KOPT-K1 (cell line): Measurements from ENCODE around the gene RPS23.

Experiments
- H3K27ac ChIP-seq: fragments of 200-600 bp; sonication (generic); 2 replicates; pipeline ENCODE4 v1.5.1; 2016; ENCODE audit warnings: antibody characterized with exemption, mild to moderate bottlenecking, low read depth, low read length; ENCODE audit not compliant: poor library complexity, severe bottlenecking
- H3K36me3 ChIP-seq: fragments of 200-600 bp; sonication (generic); 2 replicates; pipeline ENCODE4 v1.5.1; 2017; ENCODE audit warnings: antibody characterized with exemption, mild to moderate bottlenecking, low read length, moderate library complexity; ENCODE audit not compliant: insufficient read depth
- H3K9me3 ChIP-seq: fragments of 200-600 bp; sonication (generic); 2 replicates; pipeline ENCODE4 v1.5.1; 2017; ENCODE audit warnings: antibody characterized with exemption, low read length, mild to moderate bottlenecking; ENCODE audit not compliant: insufficient read depth, poor library complexity, severe bottlenecking

Gene RPS23

DNA sequence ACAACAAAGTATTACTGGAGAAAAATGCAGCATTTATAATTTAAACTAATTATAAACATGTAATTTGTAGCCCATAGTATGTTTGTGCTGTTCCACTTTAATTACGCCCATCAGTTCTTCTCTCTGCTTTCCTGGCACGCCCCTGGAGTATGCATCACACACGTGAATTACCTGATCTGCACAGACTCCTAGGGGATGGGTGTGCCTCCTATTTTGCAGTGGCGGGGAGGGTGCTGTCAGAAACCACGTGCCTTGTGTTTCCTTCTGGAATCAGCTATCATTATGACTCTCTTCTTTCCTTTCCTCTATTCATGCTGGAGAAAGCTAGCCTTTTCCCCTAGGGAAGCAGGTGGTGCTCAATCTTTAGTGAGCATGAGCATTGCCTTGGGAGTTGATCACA, 43.3 kb downstream of the RPS23 start:
- no peaks in the 10 kb centered on the region for H3K9me3 ChIP-seq
- H3K36me3 ChIP-seq = no peaks in the 10 kb centered on the region
- no peak overlapping the region for H3K27ac ChIP-seq

DNA sequence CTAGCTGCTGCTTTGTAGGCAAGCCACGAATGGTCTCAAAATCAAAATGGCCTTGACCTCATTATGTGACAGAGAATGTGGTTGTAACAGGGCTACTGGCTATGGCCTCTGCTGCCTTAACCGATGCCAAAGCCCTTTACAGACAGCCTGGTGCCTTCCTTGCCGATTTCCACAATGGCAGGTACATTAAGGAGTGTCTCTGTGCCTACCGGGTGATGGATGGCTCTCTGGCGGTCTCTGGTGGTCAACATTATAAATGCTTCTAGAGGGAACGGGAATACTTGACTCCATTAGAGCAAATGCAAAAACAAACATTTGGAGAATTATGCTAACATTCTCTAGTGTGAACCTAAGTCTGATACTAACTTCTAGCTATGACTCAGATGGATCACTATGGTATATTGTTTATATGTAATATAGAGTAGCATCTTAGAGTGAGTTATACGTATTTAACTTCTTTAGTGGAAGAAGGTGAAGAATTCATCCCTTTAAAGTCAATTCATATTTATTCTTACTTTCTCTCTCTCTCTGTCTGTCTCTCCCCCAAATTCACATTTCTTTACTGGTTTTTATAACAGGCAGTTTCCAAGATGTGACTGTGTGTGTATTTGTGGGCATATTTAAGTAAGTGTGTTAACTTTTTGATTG, 52.5 kb downstream of the RPS23 start:
- Histone ChIP-seq H3K27ac (no peak overlapping the region), H3K9me3 (no peaks in the 10 kb centered on the region), H3K36me3 (no peaks in the 10 kb centered on the region)
